ENCODE data around the gene ACSL6.

The ACSL6 gene

DNA sequence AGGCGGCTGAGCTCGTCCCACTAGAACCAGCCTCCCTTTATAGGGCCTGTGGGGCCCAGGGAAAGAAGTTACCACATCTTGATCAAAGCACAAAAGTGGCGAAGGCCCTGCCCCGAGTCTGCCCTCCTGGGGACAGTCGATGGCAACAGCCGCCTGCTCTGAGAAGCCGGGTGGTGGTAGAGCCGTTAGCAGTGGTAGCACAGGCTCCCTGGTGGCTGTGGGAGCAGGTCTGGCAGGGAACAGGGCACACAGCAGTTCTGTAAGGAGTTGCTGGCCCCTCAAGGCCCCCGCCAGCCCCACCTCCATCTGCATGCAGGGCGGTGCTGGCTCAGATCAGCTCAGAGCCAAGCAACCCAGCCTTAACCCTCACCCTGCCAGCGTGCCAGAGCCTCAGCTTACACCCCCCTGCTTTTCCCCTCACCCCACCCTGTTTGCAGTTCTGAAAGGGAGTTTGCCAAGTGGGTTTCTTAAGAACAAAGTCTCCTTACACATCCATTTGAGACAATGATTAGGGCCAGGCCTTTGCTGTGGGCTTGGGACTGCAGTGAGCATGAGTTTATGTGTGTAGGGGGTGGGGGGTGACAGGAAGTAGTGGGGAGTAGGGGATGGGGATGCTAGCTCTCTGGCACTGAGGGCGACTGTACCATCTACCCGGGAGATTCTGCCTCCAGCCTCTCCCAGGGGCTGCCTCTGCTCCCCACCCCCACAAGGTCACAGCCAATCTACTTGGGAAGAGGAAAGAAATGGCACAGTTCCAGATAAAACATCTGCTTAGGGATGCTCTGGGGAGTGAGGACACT lies 11.8 kb downstream of the ACSL6 start:
- DNase-seq, result peak in 3 of 14 donors; percentile 49 to 53 (median 50)

DNA sequence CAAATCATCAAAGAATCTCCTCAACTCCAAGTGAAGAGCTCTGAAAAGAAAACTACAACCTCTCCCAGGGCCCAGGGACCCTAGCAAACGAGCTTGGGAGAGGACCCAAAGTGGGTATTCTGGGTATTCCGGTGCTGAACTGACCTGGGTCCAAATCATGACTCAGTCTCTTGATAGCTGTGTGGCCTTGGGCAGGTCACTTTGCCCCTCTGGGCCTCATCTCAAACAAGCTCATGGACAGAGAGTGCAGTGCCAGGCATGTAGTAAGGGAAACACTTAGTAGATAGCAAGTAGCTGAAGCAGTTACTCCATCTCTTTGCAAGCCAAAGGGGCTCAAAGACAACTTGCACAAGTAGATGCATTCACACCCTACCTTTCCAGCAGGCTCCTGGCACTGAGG lies 12.4 kb downstream of the ACSL6 start:
- DNase-seq, result no peak

DNA sequence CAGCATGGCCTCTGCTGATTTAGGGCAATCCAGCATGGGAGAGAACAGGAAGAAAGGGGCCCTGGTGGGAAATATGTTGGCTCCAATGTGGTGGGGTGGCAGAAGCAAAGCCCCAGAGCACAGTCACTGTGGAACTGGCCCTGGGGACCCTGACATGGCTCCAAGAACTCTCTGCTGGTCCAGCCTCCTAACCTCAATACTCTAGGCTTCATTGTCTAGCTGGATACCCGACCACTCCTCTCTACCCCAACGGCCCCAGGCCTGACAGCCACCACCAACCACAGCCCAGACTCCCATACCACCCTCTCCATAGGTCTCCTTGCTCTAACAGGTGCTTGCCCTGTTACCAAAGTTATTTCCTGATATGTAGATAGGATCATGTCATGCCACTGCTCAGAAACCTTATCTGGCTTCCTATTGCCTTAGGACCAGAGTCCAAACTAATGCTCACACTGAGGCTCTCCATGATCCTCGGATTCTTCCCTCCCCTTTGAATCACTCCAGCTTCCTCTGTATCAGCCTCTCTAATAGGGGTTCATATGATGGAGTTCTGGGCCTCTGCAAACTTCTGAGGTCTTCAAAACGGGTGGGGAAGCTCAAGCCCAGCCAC lies 12.9 kb downstream of the ACSL6 start:
- DNase-seq, result no peak

DNA sequence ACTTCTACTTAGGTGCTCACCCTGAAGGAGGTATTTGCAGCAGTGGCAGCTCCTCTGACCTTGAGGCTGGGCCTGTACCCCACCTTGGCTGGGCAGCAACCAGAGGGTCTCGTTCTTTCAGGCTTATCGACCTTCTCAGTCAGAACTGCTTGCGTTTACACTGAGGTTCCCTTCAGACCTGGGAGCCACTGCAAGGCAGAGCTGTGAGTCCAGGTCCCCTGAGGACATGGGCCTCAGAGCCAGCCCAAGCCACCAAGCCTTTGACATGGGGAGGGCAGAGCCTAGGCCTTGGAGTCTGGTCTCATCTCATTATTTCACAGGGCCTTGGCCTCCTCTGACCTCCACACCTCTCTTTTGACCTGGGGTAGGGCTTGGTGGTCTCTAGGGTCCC lies 13.7 kb downstream of the ACSL6 start:
- no peak for DNase-seq

DNA sequence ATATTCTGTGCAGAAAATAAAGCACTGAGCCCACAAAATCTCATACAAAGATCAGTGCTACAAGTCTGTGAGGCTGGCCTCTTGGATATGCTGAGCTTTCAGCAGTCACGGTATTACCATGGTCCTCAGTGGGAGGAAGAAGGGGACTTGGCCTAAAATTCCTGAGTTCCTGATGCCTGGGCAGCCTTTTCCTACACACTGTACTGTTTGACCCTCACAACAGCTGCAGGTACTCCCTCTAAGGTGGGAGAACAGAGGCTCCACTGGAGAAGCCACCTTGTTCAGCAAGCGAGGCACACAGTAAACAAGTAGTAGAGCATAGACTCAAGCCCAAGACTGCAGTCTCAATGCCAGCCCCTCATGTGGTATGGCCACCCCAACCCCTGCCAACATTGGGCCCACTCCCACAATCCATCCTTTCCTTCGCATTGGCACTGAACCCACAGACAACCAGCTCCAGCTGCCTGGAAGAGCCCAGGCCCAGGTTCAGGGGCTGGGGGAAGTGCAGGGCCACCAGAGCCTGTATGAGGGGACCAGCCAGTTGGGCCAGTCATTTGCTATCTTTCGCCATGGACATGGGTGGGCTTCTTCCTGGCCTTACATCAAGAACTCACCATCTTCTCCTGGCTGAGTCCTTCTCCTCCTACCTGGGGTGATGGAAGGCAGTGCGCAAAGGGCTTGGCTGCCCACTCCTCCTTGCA lies 14.3 kb downstream of the ACSL6 start:
- DNase-seq, result no peak

DNA sequence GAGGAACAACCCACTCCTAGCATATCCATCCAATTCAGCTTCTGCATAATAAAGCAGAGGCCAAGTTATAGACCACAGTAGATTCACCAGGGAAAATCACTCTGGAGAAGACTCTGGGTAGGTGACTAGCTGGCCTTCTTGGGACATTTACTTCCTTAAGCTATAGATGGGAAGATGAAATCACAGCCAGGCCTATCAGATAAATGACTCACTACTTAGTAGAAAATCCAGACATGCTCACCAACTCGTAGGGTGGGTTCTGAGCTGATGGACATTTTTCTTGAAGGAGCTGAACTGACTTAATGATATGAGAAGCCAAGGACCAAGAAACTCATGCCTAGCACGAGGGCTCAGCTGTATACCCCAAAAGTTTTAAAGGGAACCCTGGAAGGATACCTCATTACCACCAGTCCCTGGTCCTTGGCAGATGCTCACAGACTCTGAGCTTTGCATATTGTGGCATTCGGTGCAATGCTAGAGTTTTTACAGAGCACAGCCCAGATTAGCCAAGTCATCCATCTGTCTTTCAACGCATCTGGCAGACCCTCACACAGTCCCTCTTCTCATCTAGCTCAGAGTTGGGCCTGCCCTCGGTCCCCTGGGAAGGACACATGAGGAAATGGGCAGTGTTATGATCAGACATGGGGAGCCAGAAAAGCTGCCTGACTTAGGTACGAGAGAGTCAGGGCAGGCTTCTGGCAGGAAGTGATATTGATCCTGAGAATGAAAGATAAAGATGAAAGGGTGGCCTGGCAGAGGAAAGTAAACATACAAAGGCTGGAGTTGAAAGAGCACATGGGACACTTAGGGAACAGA lies 15.0 kb downstream of the ACSL6 start:
- DNase-seq, result no peak

DNA sequence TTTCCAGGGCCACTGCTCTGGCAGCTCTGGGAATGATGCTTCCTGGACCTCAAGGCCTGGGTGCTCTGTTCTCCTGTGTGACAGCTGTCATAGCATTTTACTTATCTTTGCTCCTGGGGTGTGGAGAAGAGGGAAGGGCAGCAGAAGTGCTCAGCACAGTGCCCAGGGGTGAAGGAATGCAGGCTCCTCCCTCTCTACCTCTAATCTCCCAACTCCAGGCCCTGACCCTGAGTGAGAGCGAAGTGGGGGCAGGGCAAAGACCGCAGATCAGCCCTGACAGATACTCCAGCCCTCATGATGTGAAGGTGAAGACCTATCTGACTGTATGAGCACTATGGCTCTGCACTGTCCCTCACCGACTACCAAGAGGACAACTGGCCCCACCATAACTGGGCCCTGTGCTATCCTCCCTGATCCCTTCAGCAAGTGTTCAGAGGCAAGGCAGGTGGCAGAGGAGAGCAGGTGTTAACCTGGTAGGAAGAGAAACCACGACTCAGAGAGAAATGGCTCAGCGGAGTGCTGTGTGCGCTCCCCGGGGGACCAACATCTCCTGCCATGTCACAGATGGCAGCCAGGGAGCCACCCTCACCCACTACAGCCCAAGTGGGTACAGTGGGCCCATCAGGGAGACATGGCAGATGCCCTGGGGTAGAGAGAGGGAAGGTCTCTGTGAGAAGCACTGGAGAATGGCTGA lies 16.8 kb downstream of the ACSL6 start:
- DNase-seq, result no peak

DNA sequence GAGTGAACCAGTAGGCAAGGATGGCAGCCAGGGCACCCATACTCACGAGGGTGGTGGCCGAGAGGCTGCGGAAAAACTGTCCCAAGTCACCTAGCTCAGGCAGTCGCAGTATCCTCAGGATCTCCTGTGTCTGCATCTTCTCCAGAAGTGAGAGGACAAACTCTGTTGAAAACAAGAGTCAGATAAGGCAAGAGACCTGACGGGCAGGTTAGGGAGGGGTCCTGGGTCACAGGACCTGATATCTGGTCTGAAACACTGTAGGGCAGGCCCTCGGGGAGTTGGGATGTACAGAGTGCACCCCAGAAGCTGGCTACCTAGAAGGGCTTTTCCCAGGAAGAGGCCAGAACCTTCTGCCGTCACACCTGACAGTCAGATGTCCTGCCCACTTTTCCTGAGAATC lies 17.4 kb downstream of the ACSL6 start:
- no peak for DNase-seq

DNA sequence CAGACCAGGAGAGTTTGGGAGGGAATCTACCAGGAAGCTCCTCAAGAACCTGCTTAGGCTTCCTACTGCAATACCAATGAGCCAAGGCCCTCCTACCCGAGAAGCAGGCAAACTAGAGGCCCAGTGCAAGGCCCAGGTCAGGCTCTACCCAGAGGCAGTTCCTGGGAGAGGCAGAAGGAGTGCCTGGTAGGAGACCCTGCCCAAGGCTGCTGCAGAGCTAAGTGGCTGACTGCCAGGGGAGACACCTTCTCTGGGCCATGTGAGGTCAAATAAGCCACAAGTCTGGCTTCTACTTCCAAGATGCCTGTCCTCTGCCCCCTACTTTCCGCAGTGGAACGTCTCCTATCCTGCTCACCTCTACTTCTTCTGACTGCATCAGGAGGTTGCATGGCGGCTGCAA lies 17.8 kb downstream of the ACSL6 start:
- no peak for DNase-seq

DNA sequence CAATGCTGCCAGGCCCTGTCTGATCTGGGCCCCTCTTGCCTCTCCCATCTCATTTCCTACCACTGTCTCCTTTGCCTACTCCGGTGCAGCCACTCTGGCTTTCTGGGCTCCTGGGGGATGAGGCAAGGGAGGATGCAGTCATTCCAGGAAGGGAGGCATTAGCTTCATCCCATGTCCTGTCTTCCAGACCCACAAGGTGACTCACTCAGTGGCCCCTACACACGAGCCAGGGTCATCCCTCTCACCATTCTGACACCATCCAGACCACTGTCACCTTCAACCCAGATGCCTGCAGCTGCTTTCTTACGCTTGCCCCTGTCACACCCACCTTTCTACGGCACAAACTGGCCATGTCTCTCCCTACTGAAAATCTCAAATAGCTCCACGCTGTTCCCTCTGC lies 19.1 kb downstream of the ACSL6 start:
- DNase-seq, result no peak

DNA sequence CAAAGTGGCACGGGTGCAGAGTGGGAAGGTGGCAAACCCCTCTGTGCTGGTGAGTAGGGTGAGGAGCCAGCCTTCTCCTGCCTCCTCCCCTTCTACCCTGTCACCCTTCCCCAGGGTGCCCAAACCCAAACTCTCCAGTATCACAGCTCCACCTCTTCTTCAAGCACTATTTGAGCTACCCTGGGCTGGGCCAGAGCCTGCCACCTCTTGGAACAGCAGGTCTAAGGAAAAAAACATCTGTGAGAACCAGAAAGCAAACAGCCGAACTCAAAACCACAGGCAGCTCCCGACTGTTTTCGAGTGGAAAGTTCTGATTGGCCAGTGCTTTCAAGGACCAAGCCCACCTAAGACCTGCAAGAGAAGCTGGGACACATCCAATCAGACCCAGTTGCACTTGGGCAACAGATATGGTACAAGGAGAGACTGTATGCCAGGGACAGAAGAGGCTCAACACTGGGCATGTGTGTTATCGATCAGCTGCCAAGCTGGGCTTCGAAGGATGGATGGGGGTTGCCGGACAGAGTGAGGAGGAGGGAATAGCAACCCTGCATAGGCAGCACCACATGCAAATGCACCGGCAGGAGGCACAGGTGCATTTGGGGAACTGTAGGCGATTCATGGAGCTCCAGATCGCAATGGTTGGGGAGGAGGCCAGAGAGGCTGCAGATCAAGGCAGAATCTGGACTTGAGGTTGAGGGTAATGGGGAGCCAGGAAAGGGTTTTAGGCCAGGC lies 19.7 kb downstream of the ACSL6 start:
- DNase-seq, result no peak

DNA sequence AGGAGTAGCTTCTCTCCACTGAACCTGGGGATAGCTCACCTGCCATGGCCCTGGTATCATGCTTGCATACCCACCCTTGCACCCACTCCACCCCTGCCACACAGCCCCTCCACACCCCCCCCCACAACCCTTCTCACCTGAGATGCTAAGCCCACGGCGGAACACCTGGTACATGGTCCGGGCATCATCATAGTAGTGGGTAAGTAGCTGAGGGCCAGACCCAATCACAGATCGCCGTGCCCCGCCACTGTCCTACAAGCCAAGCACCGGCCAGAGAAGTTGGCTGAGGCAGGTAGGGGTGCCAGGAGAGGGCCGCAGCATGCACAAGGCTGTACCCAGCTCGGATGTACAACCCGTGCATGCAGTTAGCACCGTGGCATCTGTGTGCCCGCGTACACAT lies 20.7 kb downstream of the ACSL6 start:
- DNase-seq, result no peak

DNA sequence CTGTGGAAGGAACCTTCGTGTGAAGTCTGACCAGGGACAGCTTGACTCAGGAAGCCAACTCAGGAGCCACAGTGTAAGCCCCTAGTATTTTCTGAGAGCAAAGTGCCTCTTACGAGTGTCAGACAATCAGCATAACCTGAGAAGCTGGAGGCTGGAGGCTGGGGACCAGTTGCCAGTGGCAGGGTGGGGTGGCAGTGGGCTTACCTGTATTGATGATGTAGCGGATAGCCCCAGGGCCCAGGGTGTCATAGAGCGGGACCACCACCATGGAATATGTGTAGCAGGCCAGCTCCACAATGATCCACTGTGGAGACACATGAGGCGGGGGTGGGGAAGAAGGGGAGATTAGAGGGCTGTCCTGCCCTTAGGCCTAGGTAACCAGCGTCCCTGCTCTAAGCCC lies 22.9 kb downstream of the ACSL6 start:
- DNase-seq, result no peak

DNA sequence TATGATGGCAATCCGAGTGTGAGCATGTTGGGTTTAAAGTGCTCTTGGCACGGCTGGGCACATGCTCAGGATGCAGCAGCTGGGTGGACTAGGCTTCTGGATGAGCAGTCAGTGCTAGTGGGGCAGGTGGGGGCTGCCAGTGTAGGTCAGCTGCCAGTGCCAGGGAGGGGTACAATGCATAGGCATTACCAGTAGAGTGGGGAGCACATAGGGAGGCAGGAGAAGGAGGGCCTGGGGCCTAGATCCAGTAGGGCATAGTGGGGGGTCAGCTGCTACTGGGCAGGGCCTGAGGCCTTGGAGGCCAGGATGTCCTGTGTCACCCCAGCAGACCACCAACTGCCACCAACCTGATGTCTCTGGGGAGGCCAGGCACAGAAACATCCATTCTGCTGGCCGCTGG lies 24.2 kb downstream of the ACSL6 start:
- no peak for DNase-seq

DNA sequence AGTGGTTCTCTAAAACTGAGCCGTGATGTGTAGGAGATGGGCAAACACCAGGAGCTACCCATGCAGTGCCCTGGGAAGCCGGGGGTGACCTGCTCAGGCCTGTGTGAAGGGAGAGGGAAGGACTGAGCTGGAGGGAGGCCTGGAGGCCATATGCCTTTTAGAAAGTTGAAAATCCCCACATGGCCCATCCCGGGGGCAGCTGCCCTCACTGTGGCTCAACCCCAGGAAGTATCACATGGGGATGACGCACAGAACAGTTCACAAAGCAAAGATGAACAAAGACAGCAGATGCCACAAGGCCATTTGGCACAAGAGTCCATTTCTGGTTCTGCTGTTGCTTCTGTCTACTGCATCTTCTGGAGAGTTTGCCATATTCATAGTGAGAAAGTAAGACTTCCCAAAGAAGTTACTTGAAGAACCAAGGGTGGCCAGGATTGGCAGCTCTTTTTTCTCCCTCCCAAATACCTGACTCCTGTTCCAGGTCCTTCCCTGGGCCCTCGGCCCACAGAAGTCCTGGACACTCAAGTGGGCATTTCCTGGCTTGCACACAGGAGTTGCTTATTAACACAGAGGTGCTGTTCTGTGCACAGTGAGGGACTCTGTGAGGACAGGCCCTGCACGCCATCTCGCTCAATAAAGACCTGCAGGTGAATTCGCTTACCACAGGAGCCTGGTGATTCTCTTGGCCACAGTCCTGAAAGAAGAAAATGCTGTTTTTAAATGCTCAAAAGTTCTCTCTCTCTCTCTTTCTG lies 25.1 kb downstream of the ACSL6 start:
- peak in 2 of 14 donors; percentile 17 to 29 for DNase-seq

DNA sequence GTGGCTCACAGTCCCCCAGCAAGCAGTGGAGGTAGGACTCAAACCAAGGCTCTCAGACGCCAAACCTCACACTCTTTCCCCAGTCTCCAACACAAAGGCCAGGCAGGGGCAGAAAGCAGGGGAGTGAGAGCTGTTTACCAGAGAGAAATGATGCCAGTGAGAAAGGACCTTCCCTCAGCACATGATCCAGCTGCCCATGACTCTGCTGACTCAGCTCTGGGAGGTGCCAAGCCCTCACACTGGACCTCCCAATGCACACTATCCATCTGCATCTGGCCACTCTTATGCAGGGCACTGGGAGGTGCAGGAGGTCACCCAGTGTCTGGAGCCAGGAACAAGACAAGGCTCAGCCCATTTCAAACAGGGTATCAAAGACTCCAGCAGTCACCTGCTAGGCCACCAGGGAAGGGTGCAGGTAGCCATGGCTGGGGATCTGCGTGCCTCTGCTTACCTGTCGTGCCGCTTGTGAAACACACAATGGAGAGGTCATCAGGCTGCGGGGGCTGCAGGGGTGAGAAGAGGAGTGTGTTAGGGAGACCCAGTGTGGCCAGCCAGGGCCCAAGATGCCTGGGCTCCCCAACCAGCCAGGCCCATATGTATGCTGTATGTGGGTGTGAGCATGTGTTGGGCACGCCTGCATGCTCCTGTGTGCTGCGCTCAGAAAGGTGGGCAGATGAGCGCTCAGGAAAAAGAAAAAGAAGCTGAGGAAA lies 26.3 kb downstream of the ACSL6 start:
- DNase-seq, result peak in 1 of 14 donors; percentile 20

DNA sequence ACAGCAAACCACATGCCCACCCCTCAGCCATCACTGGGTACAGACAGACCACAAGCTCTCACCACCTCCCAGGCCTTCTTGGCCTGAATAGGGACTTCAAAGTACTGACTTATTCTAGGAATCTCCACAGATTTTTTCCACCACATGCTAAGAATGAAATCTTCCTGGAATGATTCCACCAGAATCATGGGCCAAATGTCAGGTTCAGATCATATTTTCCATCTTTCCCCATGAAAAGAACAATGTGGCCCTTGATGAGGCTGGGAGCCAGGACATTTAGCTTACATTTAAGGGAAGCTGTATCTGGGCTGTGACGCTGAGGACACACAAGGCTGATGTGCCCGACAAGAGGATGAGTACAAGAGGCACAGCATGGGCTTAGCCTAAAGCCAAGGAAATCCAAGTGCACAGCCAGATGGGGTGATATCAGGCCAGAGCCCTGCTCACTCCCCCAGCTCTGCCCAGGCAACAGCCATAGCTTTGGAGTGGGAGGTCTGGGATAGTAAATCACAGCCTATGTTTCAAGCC lies 28.1 kb downstream of the ACSL6 start:
- DNase-seq, result no peak

DNA sequence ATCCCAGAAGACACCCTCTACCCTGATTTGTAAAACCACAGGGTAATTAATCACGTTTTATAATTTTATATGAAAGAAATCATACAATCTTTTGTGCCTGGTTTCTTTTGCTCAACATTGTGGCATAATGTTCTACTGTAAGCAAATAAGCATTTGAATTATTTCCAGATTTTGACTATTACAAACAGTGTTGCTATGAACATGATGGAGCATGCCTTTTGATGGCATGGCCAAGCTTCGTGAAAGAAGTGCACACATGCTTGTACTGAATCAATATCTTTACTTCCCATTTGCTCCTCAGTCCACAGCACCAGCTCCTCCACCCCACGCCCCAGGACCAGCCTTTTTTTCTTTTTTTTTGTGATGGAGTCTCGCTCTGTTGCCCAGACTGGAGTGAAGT lies 29.9 kb downstream of the ACSL6 start:
- no peak for DNase-seq

DNA sequence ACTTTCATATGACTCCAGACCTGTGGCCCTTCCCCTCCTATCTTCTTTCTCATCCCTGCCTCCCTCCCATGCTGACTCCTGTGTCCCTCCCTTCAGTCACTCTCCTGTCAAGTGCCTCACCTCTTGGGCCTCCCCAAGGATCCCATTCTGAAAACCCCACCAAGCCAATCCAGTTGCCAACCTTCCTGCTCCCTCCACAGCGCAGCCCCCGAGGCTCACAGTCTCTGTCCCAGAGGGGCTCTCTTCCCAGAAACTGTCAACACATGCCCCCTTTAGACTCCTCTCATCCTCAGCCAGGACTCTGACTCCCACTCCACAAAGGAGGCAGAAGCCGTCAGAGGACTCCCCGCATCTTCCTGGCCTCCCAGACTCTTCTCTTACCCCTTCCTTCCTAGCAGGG lies 30.8 kb downstream of the ACSL6 start:
- DNase-seq, result no peak

DNA sequence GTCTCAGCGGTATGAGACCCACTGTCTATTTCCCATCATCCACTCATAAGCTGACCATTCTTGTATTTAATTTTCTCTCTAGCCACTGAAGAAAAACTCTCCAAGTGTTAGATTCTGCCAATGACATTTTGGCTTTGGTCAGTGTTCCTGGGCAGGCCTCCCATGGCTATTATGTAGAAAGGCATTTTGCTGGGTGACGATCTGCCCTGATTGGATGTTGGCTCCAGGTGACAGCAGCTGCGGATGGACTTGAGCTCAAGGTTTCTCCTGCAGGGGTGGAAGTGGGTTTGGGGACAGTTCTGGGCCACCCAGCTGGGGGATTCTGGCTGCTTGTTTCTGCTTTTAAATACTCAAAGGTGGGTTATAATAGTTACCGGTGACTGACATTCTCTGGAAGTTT lies 31.6 kb downstream of the ACSL6 start:
- DNase-seq, result peak in 4 of 14 donors; percentile 18 to 60 (median 42)
